PFSK-1 (cell line): ENCODE results near the gene RASSF1.

Source experiments
- FOXP2 ChIP-seq: optimal IDR thresholded peaks from 2 replicates; pipeline ENCODE3; 2011; ENCODE audit warnings: borderline replicate concordance, control low read depth, inconsistent platforms; ENCODE audit not compliant: insufficient read depth; ENCODE audit errors: extremely low read length, extremely low read depth
- POLR2AphosphoS5 ChIP-seq: IDR thresholded peaks from 2 replicates; pipeline ENCODE4 v1.6.1; 2012; ENCODE audit warnings: low read depth, mild to moderate bottlenecking, control low read depth, low read length, moderate library complexity
- TAF1 ChIP-seq: IDR thresholded peaks from 2 replicates; pipeline ENCODE4 v1.6.1; 2012; ENCODE audit warnings: low read length, control low read depth, borderline replicate concordance; ENCODE audit not compliant: insufficient read depth
- TF ChIP-seq, protein P1 (sequence below), 2 experiments: IDR thresholded peaks; 2 replicates each; pipeline versions ENCODE4 v1.6.1 to v1.8.0; 2011 to 2012; ENCODE audit warnings: low read depth in 2 of 2, low read length in 2 of 2, control low read depth in 1 of 2, inconsistent platforms in 1 of 2, mild to moderate bottlenecking in 1 of 2, moderate library complexity in 1 of 2; ENCODE audit not compliant: insufficient read depth in 1 of 2

DNA sequence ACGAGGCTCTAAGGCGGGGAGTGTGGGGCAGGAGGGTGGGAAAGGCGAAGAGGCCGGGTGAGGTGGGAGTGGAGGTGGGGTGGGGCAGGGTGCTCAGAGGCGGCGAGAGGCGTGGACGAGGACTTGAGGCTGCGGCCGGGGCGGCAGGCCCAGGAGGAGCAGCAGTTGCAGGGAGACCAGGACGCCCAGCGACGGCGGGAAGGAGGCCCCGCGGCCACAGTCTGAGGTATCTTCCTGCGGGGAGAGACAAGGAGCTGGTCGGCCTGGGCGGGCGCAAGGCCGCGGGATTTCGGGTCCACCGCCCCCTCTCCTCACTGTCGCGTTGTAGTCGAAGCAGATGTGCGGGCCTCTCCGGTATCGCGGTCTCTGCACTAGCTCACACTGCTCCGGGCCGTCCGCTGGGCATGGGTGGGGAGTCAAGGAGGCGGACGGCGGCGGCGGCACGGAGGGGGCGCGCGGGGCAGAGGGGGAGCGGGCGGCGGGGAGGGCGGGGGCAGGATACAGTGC, 24.0 kb upstream of the RASSF1 start:
- no peak for TF ChIP-seq POLR2AphosphoS5
- no peak for TF ChIP-seq FOXP2
- TF ChIP-seq, protein P1, sequence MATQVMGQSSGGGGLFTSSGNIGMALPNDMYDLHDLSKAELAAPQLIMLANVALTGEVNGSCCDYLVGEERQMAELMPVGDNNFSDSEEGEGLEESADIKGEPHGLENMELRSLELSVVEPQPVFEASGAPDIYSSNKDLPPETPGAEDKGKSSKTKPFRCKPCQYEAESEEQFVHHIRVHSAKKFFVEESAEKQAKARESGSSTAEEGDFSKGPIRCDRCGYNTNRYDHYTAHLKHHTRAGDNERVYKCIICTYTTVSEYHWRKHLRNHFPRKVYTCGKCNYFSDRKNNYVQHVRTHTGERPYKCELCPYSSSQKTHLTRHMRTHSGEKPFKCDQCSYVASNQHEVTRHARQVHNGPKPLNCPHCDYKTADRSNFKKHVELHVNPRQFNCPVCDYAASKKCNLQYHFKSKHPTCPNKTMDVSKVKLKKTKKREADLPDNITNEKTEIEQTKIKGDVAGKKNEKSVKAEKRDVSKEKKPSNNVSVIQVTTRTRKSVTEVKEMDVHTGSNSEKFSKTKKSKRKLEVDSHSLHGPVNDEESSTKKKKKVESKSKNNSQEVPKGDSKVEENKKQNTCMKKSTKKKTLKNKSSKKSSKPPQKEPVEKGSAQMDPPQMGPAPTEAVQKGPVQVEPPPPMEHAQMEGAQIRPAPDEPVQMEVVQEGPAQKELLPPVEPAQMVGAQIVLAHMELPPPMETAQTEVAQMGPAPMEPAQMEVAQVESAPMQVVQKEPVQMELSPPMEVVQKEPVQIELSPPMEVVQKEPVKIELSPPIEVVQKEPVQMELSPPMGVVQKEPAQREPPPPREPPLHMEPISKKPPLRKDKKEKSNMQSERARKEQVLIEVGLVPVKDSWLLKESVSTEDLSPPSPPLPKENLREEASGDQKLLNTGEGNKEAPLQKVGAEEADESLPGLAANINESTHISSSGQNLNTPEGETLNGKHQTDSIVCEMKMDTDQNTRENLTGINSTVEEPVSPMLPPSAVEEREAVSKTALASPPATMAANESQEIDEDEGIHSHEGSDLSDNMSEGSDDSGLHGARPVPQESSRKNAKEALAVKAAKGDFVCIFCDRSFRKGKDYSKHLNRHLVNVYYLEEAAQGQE (IDR thresholded peaks at IDR 0.05; ENCODE audit: insufficient read depth in 1 of 2, low read depth in 2 of 2, low read length in 2 of 2) = no peak
- TF ChIP-seq TAF1 = no peak
